ENCODE measurements around the gene CALN1.

The CALN1 gene

DNA sequence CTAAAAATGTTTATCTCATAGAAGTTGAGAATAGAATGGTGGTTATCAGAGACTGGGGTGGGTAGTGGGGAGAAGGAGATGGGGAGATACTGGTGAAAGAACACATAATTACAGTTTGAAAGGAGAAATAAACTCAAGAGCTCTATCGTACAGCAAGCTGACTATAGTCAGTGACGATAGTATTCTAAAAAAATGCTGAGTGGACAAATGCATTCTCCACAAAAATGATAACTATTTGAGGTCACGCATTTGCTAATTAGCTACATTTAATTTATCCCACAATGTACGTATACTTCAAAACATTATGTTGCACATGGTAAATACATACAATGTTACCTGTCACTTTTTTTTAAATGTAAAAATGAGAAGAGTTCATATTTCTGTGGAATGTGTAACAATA, 507.7 kb downstream of the CALN1 start:
- H3K27ac ChIP-seq (ENCODE audit: insufficient read depth in 1 of 2, low read depth in 1 of 2, low read length in 2 of 2, poor library complexity in 1 of 2, severe bottlenecking in 2 of 2) = no peak overlapping the region
- WGBS (ENCODE audit: insufficient coverage) = 100% methylated on average over 2 of the region's 4 CpGs
- no peak for DNase-seq
- H3K4me3 ChIP-seq (ENCODE audit: control insufficient read depth in 1 of 7, extremely low read depth in 1 of 7, insufficient read depth in 4 of 7, low read depth in 2 of 7, low read length in 6 of 7) = no peak overlapping the region
- peaks cover 0 to 17% (median 9%) of the 10 kb centered on the region in 4 experiments for H3K4me1 ChIP-seq (ENCODE audit: control extremely low read depth in 1 of 4, control insufficient read depth in 4 of 4, insufficient read depth in 4 of 4, low read length in 3 of 4)
- peaks cover 0 to 16% (median 2%) of the 10 kb centered on the region in 5 experiments for H3K9me3 ChIP-seq (ENCODE audit: control extremely low read depth in 1 of 5, control insufficient read depth in 4 of 5, insufficient read depth in 2 of 5, low read depth in 1 of 5, low read length in 4 of 5)
- H3K36me3 ChIP-seq (ENCODE audit: control insufficient read depth in 4 of 4, insufficient read depth in 4 of 4, low read length in 3 of 4) = peaks cover 0 to 5% (median 0%) of the 10 kb centered on the region in 4 experiments
- no peaks in the 10 kb centered on the region for H3K27me3 ChIP-seq (replicated peaks in 2 of 5; ENCODE audit: control insufficient read depth in 4 of 5, insufficient read depth in 5 of 5, low read length in 4 of 5)
- ChIA-PET CTCF (no interaction called here), POLR2A (interaction anchor here (1.0 kb wide), 1 partner anchor 15 kb away, joined by 4 read pairs; no protein-coding TSS in a partner anchor)

DNA sequence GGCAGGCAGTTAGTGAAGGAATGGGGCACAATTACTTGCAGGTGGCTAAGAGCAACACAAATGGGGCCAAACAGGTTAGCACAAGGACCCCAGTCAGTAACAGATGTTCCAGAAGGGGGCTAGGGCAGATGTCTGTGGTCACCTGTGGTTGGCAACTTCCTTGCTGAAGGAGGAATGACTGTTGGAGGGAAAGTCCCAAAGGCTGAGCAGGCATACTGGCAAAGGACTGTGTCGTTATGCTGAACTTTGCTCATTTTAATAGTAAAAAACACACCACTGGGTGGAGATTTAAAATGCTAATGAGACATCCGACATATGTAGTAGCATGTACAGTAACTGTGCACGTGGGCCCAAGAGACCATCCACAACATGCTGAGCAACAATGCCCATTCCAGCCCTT, 511.6 kb downstream of the CALN1 start:
- no peaks in the 10 kb centered on the region for H3K36me3 ChIP-seq (ENCODE audit: control insufficient read depth in 4 of 4, insufficient read depth in 4 of 4, low read length in 3 of 4)
- peak overlapping the region; percentile 46 to 56 for H3K27ac ChIP-seq (ENCODE audit: insufficient read depth in 1 of 2, low read depth in 1 of 2, low read length in 2 of 2, poor library complexity in 1 of 2, severe bottlenecking in 2 of 2)
- peaks cover 0 to 7% (median 0%) of the 10 kb centered on the region in 5 experiments for H3K9me3 ChIP-seq (ENCODE audit: control extremely low read depth in 1 of 5, control insufficient read depth in 4 of 5, insufficient read depth in 2 of 5, low read depth in 1 of 5, low read length in 4 of 5)
- DNase-seq = peak; percentile 84 to 99 (median 98)
- ChIA-PET POLR2A (interaction anchor here (0.6 kb wide), 1 partner anchor 1656 kb away, joined by 4 read pairs; no protein-coding TSS in a partner anchor), CTCF (interaction anchor here (1.2 to 1.3 kb wide), 2 partner anchors 15 to 19 kb away, joined by 3 to 4 read pairs; no protein-coding TSS in a partner anchor)
- H3K27me3 ChIP-seq (replicated peaks in 2 of 5; ENCODE audit: control insufficient read depth in 4 of 5, insufficient read depth in 5 of 5, low read length in 4 of 5) = no peaks in the 10 kb centered on the region
- peak overlapping the region in 3 of 7 experiments; percentile 2 to 32 (median 16) for H3K4me3 ChIP-seq (ENCODE audit: control insufficient read depth in 1 of 7, extremely low read depth in 1 of 7, insufficient read depth in 4 of 7, low read depth in 2 of 7, low read length in 6 of 7)
- peaks cover 4 to 49% (median 32%) of the 10 kb centered on the region in 4 experiments for H3K4me1 ChIP-seq (ENCODE audit: control extremely low read depth in 1 of 4, control insufficient read depth in 4 of 4, insufficient read depth in 4 of 4, low read length in 3 of 4)
- 0% methylated on average over 1 of the region's 3 CpGs for WGBS (ENCODE audit: insufficient coverage)

DNA sequence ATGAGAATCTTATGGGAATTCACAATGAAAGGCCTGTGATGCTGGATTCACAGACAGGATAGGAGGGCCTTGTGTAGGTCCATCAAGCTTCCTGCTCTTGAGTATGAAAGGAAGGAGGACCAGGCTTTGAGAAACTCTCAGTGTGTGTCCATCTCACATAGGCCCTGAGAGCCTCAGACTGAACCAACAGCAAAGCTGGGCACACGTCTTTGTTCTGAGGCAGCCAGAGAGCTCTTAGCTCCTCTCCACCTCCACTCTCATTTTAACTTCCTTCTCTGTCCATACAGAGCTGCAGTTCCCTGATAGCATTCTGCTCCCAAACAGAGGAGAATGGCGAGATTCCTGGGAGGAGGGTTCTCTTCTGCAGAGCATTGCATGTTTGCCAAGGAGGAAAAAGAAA, 515.6 kb downstream of the CALN1 start:
- no peaks in the 10 kb centered on the region for H3K36me3 ChIP-seq (ENCODE audit: control insufficient read depth in 4 of 4, insufficient read depth in 4 of 4, low read length in 3 of 4)
- peak in 1 of 3 donors; percentile 29 for DNase-seq
- CTCF ChIA-PET = interaction anchor here (1.4 kb wide), 2 partner anchors 8 to 439 kb away, joined by 3 to 4 read pairs; no protein-coding TSS in a partner anchor
- H3K4me1 ChIP-seq (ENCODE audit: control extremely low read depth in 1 of 4, control insufficient read depth in 4 of 4, insufficient read depth in 4 of 4, low read length in 3 of 4) = peaks cover 4 to 57% (median 38%) of the 10 kb centered on the region in 4 experiments
- POLR2A ChIA-PET = no interaction called here
- no CpG with 5 or more reads among the region's 2 CpGs for WGBS (ENCODE audit: insufficient coverage)
- no peaks in the 10 kb centered on the region for H3K27me3 ChIP-seq (replicated peaks in 2 of 5; ENCODE audit: control insufficient read depth in 4 of 5, insufficient read depth in 5 of 5, low read length in 4 of 5)
- H3K4me3 ChIP-seq (ENCODE audit: control insufficient read depth in 1 of 7, extremely low read depth in 1 of 7, insufficient read depth in 4 of 7, low read depth in 2 of 7, low read length in 6 of 7) = peak overlapping the region in 1 of 7 experiments; percentile 1
- peak overlapping the region; percentile 36 to 67 for H3K27ac ChIP-seq (ENCODE audit: insufficient read depth in 1 of 2, low read depth in 1 of 2, low read length in 2 of 2, poor library complexity in 1 of 2, severe bottlenecking in 2 of 2)
- H3K9me3 ChIP-seq (ENCODE audit: control extremely low read depth in 1 of 5, control insufficient read depth in 4 of 5, insufficient read depth in 2 of 5, low read depth in 1 of 5, low read length in 4 of 5) = no peaks in the 10 kb centered on the region

DNA sequence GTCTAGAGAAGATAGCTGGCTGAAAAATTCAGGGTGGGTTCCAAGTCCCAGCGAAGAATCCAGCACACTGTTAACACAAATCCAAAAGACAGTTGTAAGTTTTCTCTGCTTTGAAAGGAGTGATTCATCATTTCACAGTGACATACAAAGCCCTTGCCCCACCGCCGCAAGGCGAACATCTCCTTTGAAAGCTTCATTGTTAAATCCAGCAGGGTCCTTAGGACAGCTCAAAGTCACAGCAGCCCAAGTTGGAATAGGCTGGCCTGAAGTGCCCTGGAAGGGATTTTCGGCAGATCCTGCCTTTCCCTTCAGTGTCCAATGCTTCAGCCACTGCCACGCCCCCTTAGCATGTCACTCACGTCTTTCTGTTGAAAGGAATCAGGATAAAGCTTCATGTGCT, 526.1 kb downstream of the CALN1 start:
- ChIA-PET POLR2A (interaction anchor here (0.7 kb wide), 1 partner anchor 580 kb away, joined by 3 read pairs; no protein-coding TSS in a partner anchor), CTCF (interaction anchor here (1.0 to 1.4 kb wide), 2 partner anchors 14 to 15 kb away, joined by 3 read pairs; no protein-coding TSS in a partner anchor)
- Histone ChIP-seq H3K36me3 (ENCODE audit: control insufficient read depth in 4 of 4, insufficient read depth in 4 of 4, low read length in 3 of 4) (peaks cover 0 to 12% (median 5%) of the 10 kb centered on the region in 4 experiments), H3K27me3 (replicated peaks in 2 of 5; ENCODE audit: control insufficient read depth in 4 of 5, insufficient read depth in 5 of 5, low read length in 4 of 5) (no peaks in the 10 kb centered on the region), H3K4me3 (ENCODE audit: control insufficient read depth in 1 of 7, extremely low read depth in 1 of 7, insufficient read depth in 4 of 7, low read depth in 2 of 7, low read length in 6 of 7) (peak overlapping the region in 3 of 7 experiments; percentile 21 to 35 (median 26)), H3K9me3 (ENCODE audit: control extremely low read depth in 1 of 5, control insufficient read depth in 4 of 5, insufficient read depth in 2 of 5, low read depth in 1 of 5, low read length in 4 of 5) (peaks cover 0 to 12% (median 3%) of the 10 kb centered on the region in 5 experiments), H3K27ac (ENCODE audit: insufficient read depth in 1 of 2, low read depth in 1 of 2, low read length in 2 of 2, poor library complexity in 1 of 2, severe bottlenecking in 2 of 2) (peak overlapping the region in 1 of 2 experiments; percentile 22), H3K4me1 (ENCODE audit: control extremely low read depth in 1 of 4, control insufficient read depth in 4 of 4, insufficient read depth in 4 of 4, low read length in 3 of 4) (peaks cover 2 to 12% (median 10%) of the 10 kb centered on the region in 4 experiments)
- DNase-seq = peak in 2 of 3 donors; percentile 55 to 72
- 61% methylated on average over 7 of the region's 7 CpGs for WGBS (ENCODE audit: insufficient coverage)

DNA sequence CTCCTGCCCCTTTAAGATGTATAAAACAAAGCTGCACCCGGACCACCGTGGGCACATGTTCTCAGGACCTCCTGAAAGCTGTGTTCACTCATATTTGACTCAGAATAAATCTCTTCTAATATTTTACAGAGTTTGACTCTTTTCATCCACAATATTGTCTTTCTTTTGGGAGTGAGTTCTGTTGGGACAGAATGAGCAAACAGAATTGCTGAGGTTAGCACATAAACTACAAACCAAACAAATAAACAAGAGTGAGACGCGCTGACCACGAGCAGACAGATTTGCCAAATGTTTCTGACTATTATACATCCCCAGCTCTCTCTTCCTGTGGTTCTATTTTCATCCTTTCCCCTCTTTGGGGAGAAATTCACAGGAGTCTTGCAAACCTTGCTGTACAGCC, 526.7 kb downstream of the CALN1 start:
- H3K9me3 ChIP-seq (ENCODE audit: control extremely low read depth in 1 of 5, control insufficient read depth in 4 of 5, insufficient read depth in 2 of 5, low read depth in 1 of 5, low read length in 4 of 5) = peaks cover 0 to 15% (median 3%) of the 10 kb centered on the region in 5 experiments
- 16% methylated on average over 5 of the region's 5 CpGs for WGBS (ENCODE audit: insufficient coverage)
- no peak for DNase-seq
- H3K4me3 ChIP-seq (ENCODE audit: control insufficient read depth in 1 of 7, extremely low read depth in 1 of 7, insufficient read depth in 4 of 7, low read depth in 2 of 7, low read length in 6 of 7) = peak overlapping the region in 3 of 7 experiments; percentile 21 to 35 (median 26)
- H3K36me3 ChIP-seq (ENCODE audit: control insufficient read depth in 4 of 4, insufficient read depth in 4 of 4, low read length in 3 of 4) = peaks cover 0 to 12% (median 8%) of the 10 kb centered on the region in 4 experiments
- CTCF ChIA-PET = interaction anchor here (1.0 to 1.4 kb wide), 2 partner anchors 14 kb away, joined by 3 read pairs; no protein-coding TSS in a partner anchor
- peaks cover 2 to 12% (median 10%) of the 10 kb centered on the region in 4 experiments for H3K4me1 ChIP-seq (ENCODE audit: control extremely low read depth in 1 of 4, control insufficient read depth in 4 of 4, insufficient read depth in 4 of 4, low read length in 3 of 4)
- H3K27ac ChIP-seq (ENCODE audit: insufficient read depth in 1 of 2, low read depth in 1 of 2, low read length in 2 of 2, poor library complexity in 1 of 2, severe bottlenecking in 2 of 2) = peak overlapping the region; percentile 6 to 22
- POLR2A ChIA-PET = no interaction called here
- no peaks in the 10 kb centered on the region for H3K27me3 ChIP-seq (replicated peaks in 2 of 5; ENCODE audit: control insufficient read depth in 4 of 5, insufficient read depth in 5 of 5, low read length in 4 of 5)

DNA sequence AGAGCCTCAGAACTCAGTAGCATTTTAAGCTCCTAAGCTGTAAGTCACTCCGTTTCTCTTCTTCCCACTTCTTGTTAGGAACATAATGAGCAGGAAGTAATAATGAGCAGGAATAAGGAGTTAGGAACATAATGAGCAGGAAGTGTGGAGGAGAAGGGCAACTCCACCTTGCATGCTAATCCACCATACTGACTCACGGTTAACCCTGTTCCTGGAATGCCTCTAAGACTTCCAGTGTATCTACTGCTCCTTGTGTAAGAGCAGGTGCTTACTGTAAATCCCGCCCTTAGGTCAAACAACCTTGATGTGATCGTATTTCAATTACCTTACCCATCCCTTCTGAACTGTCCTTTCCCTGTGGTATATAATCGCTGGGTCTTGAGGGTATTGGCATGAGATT, 528.7 kb downstream of the CALN1 start:
- Histone ChIP-seq H3K9me3 (ENCODE audit: control extremely low read depth in 1 of 5, control insufficient read depth in 4 of 5, insufficient read depth in 2 of 5, low read depth in 1 of 5, low read length in 4 of 5) (peaks cover 0 to 18% (median 3%) of the 10 kb centered on the region in 5 experiments), H3K4me1 (ENCODE audit: control extremely low read depth in 1 of 4, control insufficient read depth in 4 of 4, insufficient read depth in 4 of 4, low read length in 3 of 4) (peaks cover 2 to 12% (median 10%) of the 10 kb centered on the region in 4 experiments), H3K4me3 (ENCODE audit: control insufficient read depth in 1 of 7, extremely low read depth in 1 of 7, insufficient read depth in 4 of 7, low read depth in 2 of 7, low read length in 6 of 7) (no peak overlapping the region), H3K27ac (ENCODE audit: insufficient read depth in 1 of 2, low read depth in 1 of 2, low read length in 2 of 2, poor library complexity in 1 of 2, severe bottlenecking in 2 of 2) (no peak overlapping the region), H3K27me3 (replicated peaks in 2 of 5; ENCODE audit: control insufficient read depth in 4 of 5, insufficient read depth in 5 of 5, low read length in 4 of 5) (no peaks in the 10 kb centered on the region), H3K36me3 (ENCODE audit: control insufficient read depth in 4 of 4, insufficient read depth in 4 of 4, low read length in 3 of 4) (peaks cover 0 to 12% (median 7%) of the 10 kb centered on the region in 4 experiments)
- CTCF ChIA-PET = no interaction called here
- 100% methylated on average over 5 of the region's 5 CpGs for WGBS (ENCODE audit: insufficient coverage)
- POLR2A ChIA-PET = no interaction called here
- DNase-seq = no peak

DNA sequence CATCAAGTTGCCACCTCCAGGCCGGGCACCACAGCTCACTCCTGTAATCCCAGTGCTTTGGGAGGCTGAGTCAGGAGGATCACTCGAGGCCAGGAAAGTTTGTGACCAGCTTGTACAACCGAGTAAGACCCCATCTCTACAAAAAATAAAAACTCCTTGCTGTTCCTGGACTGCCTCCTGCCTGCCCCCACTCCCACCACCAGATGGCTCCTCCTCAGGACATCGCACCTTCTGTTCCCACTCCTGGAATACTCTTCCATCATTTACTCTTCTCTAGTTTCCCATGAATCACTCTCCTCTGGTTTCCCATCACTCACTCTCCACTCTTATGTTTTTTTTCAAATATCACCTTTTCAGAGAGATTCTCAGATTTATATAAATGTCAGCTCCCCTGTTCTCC, 540.7 kb downstream of the CALN1 start:
- ChIA-PET CTCF (interaction anchor here (0.8 to 2.8 kb wide), 9 partner anchors 10 to 462 kb away, joined by 3 to 17 read pairs (median 4); no protein-coding TSS in a partner anchor), POLR2A (interaction anchor here (0.7 to 1.0 kb wide), 2 partner anchors 117 to 421 kb away, joined by 3 read pairs; no protein-coding TSS in a partner anchor)
- Histone ChIP-seq H3K36me3 (ENCODE audit: control insufficient read depth in 4 of 4, insufficient read depth in 4 of 4, low read length in 3 of 4) (peaks cover 0 to 11% (median 4%) of the 10 kb centered on the region in 4 experiments), H3K9me3 (ENCODE audit: control extremely low read depth in 1 of 5, control insufficient read depth in 4 of 5, insufficient read depth in 2 of 5, low read depth in 1 of 5, low read length in 4 of 5) (peaks cover 0 to 7% (median 3%) of the 10 kb centered on the region in 5 experiments), H3K27me3 (replicated peaks in 2 of 5; ENCODE audit: control insufficient read depth in 4 of 5, insufficient read depth in 5 of 5, low read length in 4 of 5) (no peaks in the 10 kb centered on the region), H3K4me3 (ENCODE audit: control insufficient read depth in 1 of 7, extremely low read depth in 1 of 7, insufficient read depth in 4 of 7, low read depth in 2 of 7, low read length in 6 of 7) (no peak overlapping the region), H3K27ac (ENCODE audit: insufficient read depth in 1 of 2, low read depth in 1 of 2, low read length in 2 of 2, poor library complexity in 1 of 2, severe bottlenecking in 2 of 2) (peak overlapping the region in 1 of 2 experiments; percentile 57), H3K4me1 (ENCODE audit: control extremely low read depth in 1 of 4, control insufficient read depth in 4 of 4, insufficient read depth in 4 of 4, low read length in 3 of 4) (peaks cover 0 to 19% (median 12%) of the 10 kb centered on the region in 4 experiments)
- no peak for DNase-seq
- WGBS (ENCODE audit: insufficient coverage) = 92% methylated on average over 3 of the region's 4 CpGs
